Mesenchymal stem cell (in vitro differentiated cells and primary cell): ENCODE measurements around the gene MAP3K20.

ENCODE experiments used
- DNase-seq: peaks from one replicate; pipeline ENCODE4 v3.0.0-alpha.2; 2013
- H2AFZ ChIP-seq: one replicate; pipeline ENCODE4 v1.6.1; 2013; ENCODE audit warnings: low read depth, mild to moderate bottlenecking, control low read depth, inconsistent platforms, low read length, moderate library complexity
- H2AK5ac ChIP-seq: 2 replicates; pipeline ENCODE4 v1.6.1; 2013; ENCODE audit warnings: low read length, moderate library complexity, mild to moderate bottlenecking, inconsistent platforms; ENCODE audit not compliant: severe bottlenecking
- H2BK120ac ChIP-seq: one replicate; pipeline ENCODE4 v1.6.1; 2013; ENCODE audit warnings: low read depth, mild to moderate bottlenecking, inconsistent platforms, low read length, moderate library complexity
- H2BK12ac ChIP-seq, 2 experiments: one replicate each; pipeline ENCODE4 v1.6.1; 2013; ENCODE audit warnings: inconsistent platforms in 2 of 2, low read length in 2 of 2, mild to moderate bottlenecking in 2 of 2, moderate library complexity in 2 of 2, control low read depth in 1 of 2
- H2BK15ac ChIP-seq: one replicate; pipeline ENCODE4 v1.6.1; 2013; ENCODE audit warnings: mild to moderate bottlenecking, low read depth, inconsistent platforms; ENCODE audit not compliant: poor library complexity, severe bottlenecking
- H2BK5ac ChIP-seq: 2 replicates; pipeline ENCODE4 v1.6.1; 2013; ENCODE audit warnings: low read depth, mild to moderate bottlenecking, low read length, control low read depth, inconsistent platforms; ENCODE audit not compliant: poor library complexity, severe bottlenecking
- H3K14ac ChIP-seq, 2 experiments: one replicate each; pipeline ENCODE4 v1.6.1; 2013; ENCODE audit warnings: inconsistent platforms in 2 of 2, low read length in 2 of 2, control low read depth in 1 of 2, mild to moderate bottlenecking in 1 of 2, moderate library complexity in 1 of 2
- H3K18ac ChIP-seq, 2 experiments: one replicate each; pipeline ENCODE4 v1.6.1; 2013; ENCODE audit warnings: inconsistent platforms in 2 of 2, low read length in 2 of 2, control low read depth in 1 of 2, low read depth in 1 of 2, mild to moderate bottlenecking in 1 of 2
- H3K23ac ChIP-seq, 2 experiments: one replicate each; pipeline ENCODE4 v1.6.1; 2013; ENCODE audit warnings: inconsistent platforms in 2 of 2, low read length in 2 of 2, mild to moderate bottlenecking in 2 of 2, moderate library complexity in 2 of 2, control low read depth in 1 of 2
- H3K27ac ChIP-seq: 2 replicates; pipeline ENCODE4 v1.5.1; 2013; ENCODE audit warnings: mild to moderate bottlenecking, moderate library complexity, low read length, control low read depth, inconsistent platforms; ENCODE audit not compliant: poor library complexity, severe bottlenecking
- H3K27me3 ChIP-seq, 2 experiments: 2 replicates each; pipeline versions ENCODE4 v1.6.1 to v1.7.0; 2013; ENCODE audit warnings: low read length in 2 of 2, mild to moderate bottlenecking in 2 of 2, moderate library complexity in 2 of 2, control low read depth in 1 of 2, inconsistent platforms in 1 of 2; ENCODE audit not compliant: control insufficient read depth in 1 of 2, insufficient read depth in 1 of 2
- H3K36me3 ChIP-seq, 2 experiments: 2 replicates each; pipeline versions ENCODE4 v1.6.1 to v1.7.0; 2013; ENCODE audit warnings: low read length in 2 of 2, control low read depth in 1 of 2, inconsistent platforms in 1 of 2, low read depth in 1 of 2, mild to moderate bottlenecking in 1 of 2; ENCODE audit not compliant: insufficient read depth in 2 of 2, control insufficient read depth in 1 of 2
- H3K4ac ChIP-seq, 2 experiments: one replicate each; pipeline ENCODE4 v1.6.1; 2013; ENCODE audit warnings: inconsistent platforms in 2 of 2, low read length in 2 of 2, mild to moderate bottlenecking in 2 of 2, moderate library complexity in 2 of 2, control low read depth in 1 of 2, low read depth in 1 of 2
- H3K4me1 ChIP-seq: 2 replicates; pipeline ENCODE4 v1.6.1; 2013; ENCODE audit warnings: low read depth, low read length, control low read depth; ENCODE audit not compliant: control insufficient read depth, insufficient read depth
- H3K4me2 ChIP-seq: 2 replicates; pipeline ENCODE4 v1.6.1; 2013; ENCODE audit warnings: low read length, mild to moderate bottlenecking, inconsistent platforms; ENCODE audit not compliant: poor library complexity, severe bottlenecking
- H3K4me3 ChIP-seq, 2 experiments: 2 replicates each; pipeline versions ENCODE4 v1.5.1 to v1.7.0; 2013; ENCODE audit warnings: low read length in 2 of 2, mild to moderate bottlenecking in 2 of 2, control low read depth in 1 of 2, low read depth in 1 of 2; ENCODE audit not compliant: insufficient read depth in 1 of 2
- H3K79me1 ChIP-seq: replicated peaks from 2 replicates; pipeline ENCODE4 v1.6.1; 2013; ENCODE audit warnings: mild to moderate bottlenecking, control low read depth, low read length, inconsistent platforms; ENCODE audit not compliant: poor library complexity, severe bottlenecking
- H3K9ac ChIP-seq: 2 replicates; pipeline ENCODE4 v1.7.0; 2013; ENCODE audit warnings: mild to moderate bottlenecking, low read length, moderate library complexity
- H3K9me3 ChIP-seq: 2 replicates; pipeline ENCODE4 v1.7.0; 2013; ENCODE audit warnings: mild to moderate bottlenecking, low read length; ENCODE audit not compliant: control insufficient read depth
- H4K8ac ChIP-seq: one replicate; pipeline ENCODE4 v1.6.1; 2013; ENCODE audit warnings: inconsistent platforms, mild to moderate bottlenecking, low read length, moderate library complexity
- H4K91ac ChIP-seq: one replicate; pipeline ENCODE4 v1.6.1; 2013; ENCODE audit warnings: mild to moderate bottlenecking, low read length, inconsistent platforms
- WGBS: methylation state at CpG from one replicate; pipeline ENCODE4 v1.1.7; 2013; ENCODE audit warnings: mixed read lengths; 5-methylcytosine and 5-hydroxymethylcytosine counted together

The MAP3K20 gene

GRCh38 chr2:173229086-173229485, 153.4 kb downstream of the MAP3K20 start:
- H3K4ac ChIP-seq = no peak overlapping the region
- no peak overlapping the region for H3K14ac ChIP-seq
- H4K91ac ChIP-seq = no peak overlapping the region
- no CpG with 5 or more reads among the region's 2 CpGs for WGBS
- H3K18ac ChIP-seq = no peak overlapping the region
- H2BK120ac ChIP-seq = no peak overlapping the region
- no peak overlapping the region for H3K23ac ChIP-seq
- no peak overlapping the region for H4K8ac ChIP-seq
- H3K79me1 ChIP-seq = no peaks in the 10 kb centered on the region
- H2BK12ac ChIP-seq = no peak overlapping the region
- H2BK5ac ChIP-seq = no peak overlapping the region
- no peaks in the 10 kb centered on the region for H3K4me1 ChIP-seq
- H3K4me2 ChIP-seq = no peak overlapping the region
- H3K27ac ChIP-seq = no peak overlapping the region
- no peak overlapping the region for H2AFZ ChIP-seq
- H3K27me3 ChIP-seq = no peaks in the 10 kb centered on the region
- H2AK5ac ChIP-seq = no peak overlapping the region
- no peak overlapping the region for H3K4me3 ChIP-seq
- H2BK15ac ChIP-seq = no peak overlapping the region
- H3K9ac ChIP-seq = no peak overlapping the region
- no peak for DNase-seq
- peaks cover 10 to 40% of the 10 kb centered on the region in 2 experiments for H3K36me3 ChIP-seq
- no peaks in the 10 kb centered on the region for H3K9me3 ChIP-seq

DNA sequence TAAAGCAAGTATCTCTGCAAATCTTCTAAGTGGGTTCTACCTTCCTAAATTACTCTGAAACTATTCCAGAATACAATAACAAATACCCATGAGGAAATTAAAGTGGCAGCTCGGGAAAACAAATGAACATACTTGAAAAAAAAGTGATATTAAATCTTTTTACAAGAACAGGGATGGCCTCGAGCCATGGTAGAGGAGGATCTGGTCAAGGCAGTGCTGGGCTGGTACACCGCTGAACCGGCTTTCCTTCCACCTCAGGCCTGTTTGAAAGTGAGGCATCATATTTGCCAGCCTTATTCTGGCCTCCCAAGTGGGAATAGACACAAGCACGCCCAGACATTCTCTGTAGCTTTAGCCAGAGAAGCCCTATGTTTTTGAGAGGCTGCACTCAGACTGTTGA, 154.5 kb downstream of the MAP3K20 start:
- DNase-seq = no peak
- Histone ChIP-seq H4K8ac (no peak overlapping the region), H3K79me1 (no peaks in the 10 kb centered on the region), H3K4ac (no peak overlapping the region), H3K4me3 (no peak overlapping the region), H3K27me3 (no peaks in the 10 kb centered on the region), H3K9ac (no peak overlapping the region), H3K18ac (no peak overlapping the region), H2BK120ac (no peak overlapping the region), H3K4me2 (no peak overlapping the region), H2BK12ac (no peak overlapping the region), H3K23ac (no peak overlapping the region), H2AK5ac (no peak overlapping the region), H2BK5ac (no peak overlapping the region), H2BK15ac (no peak overlapping the region), H4K91ac (no peak overlapping the region), H3K14ac (no peak overlapping the region), H3K27ac (no peak overlapping the region), H2AFZ (no peak overlapping the region), H3K9me3 (no peaks in the 10 kb centered on the region), H3K4me1 (no peaks in the 10 kb centered on the region), H3K36me3 (peaks cover 13 to 51% of the 10 kb centered on the region in 2 experiments)
- WGBS = 91% methylated on average over 5 of the region's 5 CpGs

- Histone ChIP-seq H3K79me1 (no peaks in the 10 kb centered on the region), H3K4me2 (no peak overlapping the region)
These were observed 155.4 kb downstream of the MAP3K20 start for GRCh38 chr2:173231042-173231441.

GRCh38 chr2:173231465-173231864, 155.8 kb downstream of the MAP3K20 start:
- Histone ChIP-seq H3K9ac (no peak overlapping the region), H3K4ac (no peak overlapping the region)

More at GRCh38 chr2:173231042-173231441, 155.4 kb downstream of the MAP3K20 start:
- Histone ChIP-seq H2BK120ac (no peak overlapping the region), H3K4me1 (no peaks in the 10 kb centered on the region), H2BK12ac (no peak overlapping the region), H3K9me3 (no peaks in the 10 kb centered on the region), H3K18ac (no peak overlapping the region), H2BK15ac (no peak overlapping the region), H3K9ac (no peak overlapping the region), H4K8ac (no peak overlapping the region), H3K27me3 (no peaks in the 10 kb centered on the region), H2AFZ (no peak overlapping the region), H3K14ac (no peak overlapping the region), H3K4me3 (no peak overlapping the region), H4K91ac (no peak overlapping the region), H2BK5ac (no peak overlapping the region), H3K27ac (no peak overlapping the region), H3K4ac (no peak overlapping the region), H3K23ac (no peak overlapping the region), H2AK5ac (no peak overlapping the region), H3K36me3 (peaks cover 15 to 54% of the 10 kb centered on the region in 2 experiments)
- no peak for DNase-seq
- 75% methylated on average over 1 of the region's 1 CpG for WGBS

More at GRCh38 chr2:173231465-173231864, 155.8 kb downstream of the MAP3K20 start:
- Histone ChIP-seq H3K9me3 (no peaks in the 10 kb centered on the region), H3K36me3 (peaks cover 15 to 56% of the 10 kb centered on the region in 2 experiments), H4K91ac (no peak overlapping the region), H3K23ac (no peak overlapping the region), H2AFZ (no peak overlapping the region), H3K18ac (no peak overlapping the region), H2BK5ac (no peak overlapping the region), H3K4me3 (no peak overlapping the region), H3K4me1 (no peaks in the 10 kb centered on the region), H3K79me1 (no peaks in the 10 kb centered on the region), H3K27me3 (no peaks in the 10 kb centered on the region), H2BK12ac (no peak overlapping the region), H4K8ac (no peak overlapping the region), H3K27ac (no peak overlapping the region), H3K14ac (no peak overlapping the region), H2BK120ac (no peak overlapping the region), H3K4me2 (no peak overlapping the region), H2AK5ac (no peak overlapping the region), H2BK15ac (no peak overlapping the region)
- no peak for DNase-seq
- 50% methylated on average over 1 of the region's 1 CpG for WGBS
